Activated CD8-positive, alpha-beta memory T cell treated with anti-CD3 and anti-CD28 coated beads, Interleukin-2, amount 50 U/mL, for 1 hour (primary cell): Measurements from ENCODE around the gene NCBP3.

Experiments used
- DNase-seq: peaks from one replicate; pipeline ENCODE4 v3.0.0-alpha.2; 2020; ENCODE audit errors: extremely low read depth

NCBP3 gene, protein sequence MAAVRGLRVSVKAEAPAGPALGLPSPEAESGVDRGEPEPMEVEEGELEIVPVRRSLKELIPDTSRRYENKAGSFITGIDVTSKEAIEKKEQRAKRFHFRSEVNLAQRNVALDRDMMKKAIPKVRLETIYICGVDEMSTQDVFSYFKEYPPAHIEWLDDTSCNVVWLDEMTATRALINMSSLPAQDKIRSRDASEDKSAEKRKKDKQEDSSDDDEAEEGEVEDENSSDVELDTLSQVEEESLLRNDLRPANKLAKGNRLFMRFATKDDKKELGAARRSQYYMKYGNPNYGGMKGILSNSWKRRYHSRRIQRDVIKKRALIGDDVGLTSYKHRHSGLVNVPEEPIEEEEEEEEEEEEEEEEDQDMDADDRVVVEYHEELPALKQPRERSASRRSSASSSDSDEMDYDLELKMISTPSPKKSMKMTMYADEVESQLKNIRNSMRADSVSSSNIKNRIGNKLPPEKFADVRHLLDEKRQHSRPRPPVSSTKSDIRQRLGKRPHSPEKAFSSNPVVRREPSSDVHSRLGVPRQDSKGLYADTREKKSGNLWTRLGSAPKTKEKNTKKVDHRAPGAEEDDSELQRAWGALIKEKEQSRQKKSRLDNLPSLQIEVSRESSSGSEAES

DNA sequence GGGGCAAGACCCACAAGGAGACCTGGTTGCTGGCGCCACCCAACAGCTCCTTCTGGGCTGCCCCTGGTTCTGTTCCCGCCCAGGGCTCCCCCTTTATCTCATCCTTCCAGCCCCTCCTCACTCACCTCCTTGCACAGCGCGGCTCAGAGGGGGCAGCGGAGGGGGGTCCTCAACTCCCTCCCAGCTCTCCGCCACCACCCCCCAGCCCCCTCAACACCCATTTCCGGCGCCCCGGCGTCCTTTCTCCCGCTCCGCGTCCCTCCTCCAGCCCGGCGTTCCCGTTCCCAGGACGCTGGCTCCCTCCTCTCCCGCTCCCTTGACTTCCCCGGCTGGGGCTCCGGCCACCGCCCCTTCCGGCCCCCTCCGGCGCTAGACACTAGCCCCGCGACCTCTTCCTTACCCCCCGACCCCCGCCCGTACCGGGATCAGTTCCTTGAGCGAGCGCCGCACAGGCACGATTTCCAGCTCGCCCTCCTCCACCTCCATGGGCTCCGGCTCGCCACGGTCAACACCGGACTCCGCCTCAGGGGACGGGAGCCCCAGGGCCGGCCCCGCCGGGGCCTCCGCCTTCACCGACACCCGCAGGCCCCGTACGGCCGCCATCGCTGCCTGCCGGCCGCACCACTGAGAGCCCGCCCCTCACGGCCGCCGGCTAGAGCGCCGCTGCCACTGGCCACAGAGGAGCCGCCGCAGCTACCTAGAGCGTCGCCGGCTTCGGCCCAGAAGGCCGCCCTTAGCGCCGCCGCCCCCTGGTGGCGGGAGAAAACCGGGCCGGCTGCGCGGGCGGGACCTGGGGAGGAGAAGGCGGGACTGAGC lies at the start of gene NCBP3:
Gene NCBP3 (minus strand): TSS at position 626 of the 816 bp plus-strand sequence. CDS start 23 bp downstream, at position 603.
- peak; percentile 60 for DNase-seq

DNA sequence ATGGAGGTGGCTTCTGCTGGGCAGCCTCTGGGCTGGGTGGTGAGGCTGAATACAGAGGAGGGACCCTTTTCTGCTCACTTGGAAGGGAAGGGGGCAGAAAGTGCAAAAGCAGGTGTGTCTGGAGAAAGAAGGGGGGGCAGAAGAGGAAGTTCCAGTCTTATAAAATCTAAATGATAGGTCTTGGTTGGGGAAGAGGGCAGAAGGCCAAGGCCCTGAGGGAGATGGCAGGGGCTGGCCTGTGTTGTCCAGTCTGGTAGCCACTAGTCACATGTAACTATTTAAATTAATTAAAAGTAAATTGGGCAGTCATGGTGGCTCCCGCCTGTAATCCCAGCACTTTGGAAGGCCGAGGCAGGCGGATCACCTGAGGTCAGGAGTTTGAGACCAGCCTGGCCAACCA lies 49.3 kb upstream of the NCBP3 start:
- no peak for DNase-seq

DNA sequence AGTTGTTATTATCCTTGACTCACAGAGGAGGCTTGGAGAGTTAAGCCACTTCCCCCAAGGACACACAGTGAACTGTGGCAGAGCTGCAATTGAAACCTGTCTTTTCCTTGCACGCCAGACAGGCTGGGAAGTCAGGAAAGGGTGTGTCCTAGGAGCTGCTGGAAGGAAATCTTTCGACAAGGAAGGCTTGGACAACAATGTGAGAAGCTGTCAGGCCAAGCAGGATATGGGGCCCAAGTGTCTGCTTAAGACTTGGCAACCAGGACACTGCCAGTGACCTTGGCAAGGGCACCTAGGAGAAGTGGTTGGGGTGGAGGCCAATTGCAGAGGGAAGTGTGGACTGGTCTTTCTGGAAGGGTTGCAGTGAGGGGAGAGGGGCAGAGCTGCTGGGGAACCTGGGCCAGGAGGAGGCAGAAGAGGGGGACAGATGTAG lies 48.9 kb upstream of the NCBP3 start:
- DNase-seq = no peak

- no peak for DNase-seq
Measured at GRCh38 chr17:3894188-3894587, 48.1 kb upstream of the NCBP3 start.

DNA sequence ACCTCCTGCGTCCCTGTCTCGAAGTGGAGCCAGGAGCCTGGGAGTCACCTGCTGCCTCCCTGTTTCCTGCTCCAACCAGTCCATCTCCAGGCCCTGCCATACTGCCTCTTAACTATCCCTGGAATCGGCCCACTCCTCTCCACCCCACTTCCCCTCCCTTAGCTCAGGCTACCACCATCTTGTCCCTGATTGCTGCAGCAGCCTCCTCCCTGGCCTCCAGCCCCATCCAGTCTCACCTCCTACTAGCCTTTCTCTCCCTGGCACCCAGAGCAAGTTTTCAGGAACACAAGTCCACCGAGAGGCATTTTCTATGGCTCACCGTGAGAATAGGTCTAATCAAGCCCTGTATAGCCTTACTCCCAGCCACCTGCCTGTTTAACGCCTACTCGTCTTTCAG lies 47.7 kb upstream of the NCBP3 start:
- no peak for DNase-seq

- peak; percentile 56 for DNase-seq
Measured at GRCh38 chr17:3893003-3893719, 47.1 kb upstream of the NCBP3 start, which contains the start of gene CAMKK1. CAMKK1 (minus strand) TSS chr17:3893053; CDS start chr17:3885687, 7,366 bp downstream.

- DNase-seq = peak; percentile 61
Measured at GRCh38 chr17:3892095-3892998, 46.3 kb upstream of the NCBP3 start.

DNA sequence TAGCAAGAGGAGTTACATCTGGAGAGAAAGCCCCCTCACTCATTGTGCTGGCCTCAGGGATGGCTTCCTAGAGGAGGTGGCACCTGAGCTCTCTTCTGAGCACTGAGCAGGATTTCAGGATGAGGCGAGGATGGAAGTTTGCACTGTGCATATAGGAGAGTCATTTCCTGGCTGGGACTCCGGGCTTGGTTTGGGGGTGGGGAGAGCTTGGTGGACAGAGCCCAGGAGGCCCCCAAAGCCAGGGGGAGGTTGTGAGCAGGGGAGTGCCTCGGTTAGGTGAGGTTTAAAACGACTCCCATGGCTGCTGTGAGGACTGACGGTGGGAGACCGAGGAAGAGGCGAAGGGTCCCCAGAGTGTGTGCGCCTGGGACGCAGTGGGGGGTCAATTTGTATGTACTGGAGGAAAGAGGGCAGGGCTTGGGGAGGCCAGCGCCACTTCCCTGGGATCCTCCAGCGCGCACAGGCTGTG lies 45.6 kb upstream of the NCBP3 start:
- DNase-seq = no peak

- DNase-seq = no peak
Measured at GRCh38 chr17:3890878-3891219, 44.8 kb upstream of the NCBP3 start.

- no peak for DNase-seq
Measured at GRCh38 chr17:3890082-3890877, 44.2 kb upstream of the NCBP3 start.

DNA sequence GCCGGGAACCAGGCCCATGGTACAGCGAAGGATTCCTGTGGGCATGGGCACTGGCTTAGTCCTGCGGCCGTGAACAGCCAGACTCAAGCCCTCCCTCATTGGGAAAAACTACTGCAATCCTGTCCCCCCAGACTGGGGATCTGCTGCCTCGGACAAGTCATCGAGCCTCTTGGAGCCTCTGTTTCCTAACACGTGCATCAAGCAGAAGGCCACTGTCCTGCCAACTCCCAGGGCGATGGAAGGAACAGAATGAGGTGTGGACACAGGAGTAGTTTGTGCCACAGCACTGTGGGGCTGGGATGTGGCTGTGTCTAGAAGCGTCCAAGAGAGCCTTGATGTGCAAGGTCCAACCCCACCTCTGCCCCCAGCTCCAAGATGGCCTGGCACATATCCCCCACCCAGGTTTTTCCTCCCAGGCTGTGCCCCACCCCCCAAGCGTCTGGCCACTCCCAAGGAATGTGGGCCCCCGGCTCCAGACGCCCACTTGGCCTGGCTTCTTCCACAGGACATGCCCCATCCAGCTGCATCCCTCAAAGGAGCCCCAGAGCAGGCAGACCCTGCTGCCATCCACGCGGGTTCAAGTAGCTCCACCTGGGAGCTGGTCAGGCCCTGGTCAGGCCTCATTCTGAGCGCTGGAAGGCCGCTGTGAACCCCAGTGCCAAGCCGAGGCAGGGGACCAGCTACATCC lies 43.4 kb upstream of the NCBP3 start:
- DNase-seq = no peak

DNA sequence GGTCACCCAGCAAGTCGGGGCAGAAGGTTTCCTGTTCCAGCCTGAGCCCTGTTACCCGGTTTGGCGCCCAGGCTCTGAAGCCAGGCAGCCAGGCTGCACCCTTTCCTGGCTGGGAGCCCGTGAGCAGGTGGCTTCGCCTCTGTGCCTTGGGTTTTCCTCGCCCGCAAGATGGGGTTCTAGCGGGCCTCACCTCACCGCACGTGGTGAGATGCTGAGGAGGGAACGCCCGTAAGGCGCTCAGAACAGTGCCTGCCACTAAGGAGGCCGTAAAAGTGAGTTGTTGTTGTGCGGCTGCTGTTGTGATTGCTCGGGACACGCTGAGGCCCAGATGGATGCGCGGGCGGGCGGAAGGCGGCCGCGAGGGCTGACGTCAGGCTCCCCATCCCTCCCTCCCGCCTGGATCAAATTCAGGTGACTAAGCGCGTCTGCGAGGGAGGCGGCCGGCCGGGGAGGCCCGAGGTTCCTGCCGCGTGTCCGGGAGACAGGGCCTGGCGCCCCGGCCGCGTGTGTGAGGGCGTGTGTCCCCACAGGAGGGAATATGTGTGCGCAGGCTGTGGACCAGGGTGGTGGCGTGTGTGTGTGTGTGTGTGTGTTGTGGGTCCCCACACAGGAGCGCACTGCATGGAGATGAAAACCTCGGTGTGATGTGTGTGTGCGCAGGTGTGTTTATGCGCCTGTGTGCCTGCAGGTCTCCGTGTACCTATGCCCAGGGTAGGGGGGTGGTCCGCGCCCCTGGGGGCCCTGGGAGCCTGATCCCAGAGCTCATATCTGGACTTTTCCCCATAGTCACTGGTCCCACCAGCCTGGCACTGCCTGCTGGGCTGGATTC lies 42.5 kb upstream of the NCBP3 start:
- DNase-seq = no peak

GRCh38 chr17:3887804-3888203 lies 41.8 kb upstream of the NCBP3 start:
- DNase-seq = no peak

DNA sequence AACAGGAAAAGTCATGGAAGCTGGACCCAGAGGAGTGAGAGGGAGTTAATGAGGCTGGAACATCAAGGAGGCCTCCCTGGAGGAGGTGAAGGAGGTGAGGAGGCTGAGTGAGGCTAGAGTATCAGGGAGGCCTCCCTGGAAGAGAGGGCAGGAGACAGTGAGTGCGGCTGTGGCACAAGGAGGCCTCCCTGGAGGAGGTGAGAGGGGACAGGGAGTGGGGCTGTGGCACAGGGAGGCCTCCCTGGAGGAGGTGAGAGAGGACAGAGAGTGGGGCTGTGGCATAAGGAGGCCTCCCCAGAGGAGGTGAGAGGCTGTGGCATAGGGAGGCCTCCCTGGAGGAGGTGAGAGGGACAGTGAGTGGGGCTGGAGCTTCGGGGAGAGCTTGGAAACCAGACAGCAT lies 41.3 kb upstream of the NCBP3 start:
- DNase-seq = no peak

DNA sequence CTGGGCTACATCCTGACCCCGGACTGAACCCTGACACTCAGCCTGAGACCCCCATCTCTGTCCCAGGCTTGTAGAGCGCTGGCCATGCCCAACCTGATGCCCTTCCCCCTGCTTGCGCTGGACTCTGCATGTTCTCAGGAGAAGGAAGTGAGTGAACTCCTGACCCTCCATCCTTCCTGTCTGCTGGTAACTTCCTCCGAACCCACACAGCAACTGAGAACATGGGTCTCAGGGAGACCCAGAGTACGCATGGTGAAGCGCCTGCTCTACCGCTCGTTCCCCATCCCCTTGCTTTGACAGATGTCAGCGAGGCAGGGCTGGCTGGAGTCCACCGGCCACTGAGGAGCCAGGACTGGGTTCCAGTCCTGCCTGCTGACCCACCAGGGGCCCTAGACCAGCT lies 40.7 kb upstream of the NCBP3 start:
- DNase-seq = no peak

GRCh38 chr17:3885970-3886369 lies 39.9 kb upstream of the NCBP3 start:
- no peak for DNase-seq

DNA sequence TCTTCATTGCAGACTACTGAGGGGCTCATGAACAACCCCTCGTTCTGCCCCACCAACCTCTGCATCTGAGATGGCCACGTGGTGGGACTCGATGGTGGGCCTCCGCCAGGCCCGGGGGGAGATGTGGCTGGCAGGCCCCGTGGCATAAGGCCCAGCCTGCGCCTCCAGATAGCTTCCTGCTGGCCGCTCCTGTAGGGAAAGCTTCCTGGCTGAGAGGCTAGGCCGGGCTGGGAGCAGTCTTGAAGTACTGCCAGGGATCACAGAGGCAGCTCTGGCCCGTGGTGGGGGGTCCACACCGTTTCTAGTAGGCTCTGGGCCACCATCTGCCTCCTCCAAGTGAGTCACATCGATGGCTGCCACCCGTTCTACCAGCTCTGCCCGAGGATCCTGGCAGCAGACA lies 39.2 kb upstream of the NCBP3 start:
- DNase-seq = no peak

DNA sequence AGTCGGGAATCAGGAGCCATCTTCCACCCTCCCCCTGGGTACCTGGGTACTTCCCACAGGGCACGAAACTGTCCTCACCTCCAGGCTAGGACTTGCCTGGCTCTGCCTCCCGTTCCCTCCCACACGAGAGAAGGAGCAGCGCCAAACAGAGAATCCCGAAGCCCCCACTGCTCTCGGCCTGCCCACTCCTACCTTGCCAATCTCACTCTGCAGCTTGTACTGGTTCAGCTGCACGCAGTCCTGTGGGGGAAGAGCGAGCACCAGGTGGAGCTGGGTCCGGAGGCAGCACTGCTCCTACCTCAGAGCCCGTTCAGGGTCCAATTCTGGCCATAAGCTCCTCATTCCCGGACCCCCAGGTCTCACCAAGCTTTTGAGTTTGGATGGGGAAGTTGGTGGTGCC lies 38.1 kb upstream of the NCBP3 start:
- no peak for DNase-seq
